Skeletal muscle tissue (tissue), 4 donors: ENCODE data around the gene BCL7B. TPM values are rescaled to one million over a fixed set of nuclear protein-coding genes. Genes with fewer than 3 reads are reported as not detected.

Experiments used
- H3K27ac ChIP-seq: one replicate; pipeline ENCODE4 v1.7.0; 2013; ENCODE audit warnings: mild to moderate bottlenecking, low read depth, low read length, inconsistent platforms
- H3K27me3 ChIP-seq, 3 donors: one replicate each; pipeline ENCODE4 v1.7.0; 2013; ENCODE audit warnings: low read length in 3 of 3; ENCODE audit not compliant: control insufficient read depth in 3 of 3, insufficient read depth in 3 of 3
- H3K36me3 ChIP-seq, 3 donors: one replicate each; pipeline ENCODE4 v1.7.0; 2013; ENCODE audit warnings: low read length in 3 of 3; ENCODE audit not compliant: control insufficient read depth in 3 of 3, insufficient read depth in 3 of 3
- H3K4me1 ChIP-seq, 3 donors: one replicate each; pipeline ENCODE4 v1.7.0; 2013; ENCODE audit warnings: low read length in 3 of 3, mild to moderate bottlenecking in 3 of 3; ENCODE audit not compliant: control insufficient read depth in 3 of 3, insufficient read depth in 3 of 3
- H3K4me3 ChIP-seq, 3 donors: one replicate each; pipeline ENCODE4 v1.7.0; 2013; ENCODE audit warnings: low read length in 3 of 3
- H3K9ac ChIP-seq, 3 donors: one replicate each; pipeline ENCODE4 v1.7.0; 2013; ENCODE audit warnings: low read length in 3 of 3, mild to moderate bottlenecking in 3 of 3, moderate library complexity in 2 of 3, low read depth in 1 of 3
- H3K9me3 ChIP-seq, 3 donors: one replicate each; pipeline ENCODE4 v1.7.0; 2013; ENCODE audit warnings: low read length in 3 of 3; ENCODE audit not compliant: control insufficient read depth in 3 of 3
- total RNA-seq: library from RNA; depleted of rRNA; stranded (reverse); fragments of >200 nt; gene quantifications from one replicate; pipeline ENCODE4 v1.2.3, GENCODE V29; 2014
- donor health status: Osteomylitis.

BCL7B gene
- total RNA-seq, result 6.8 TPM

- peak within 1 kb of the TSS; percentile 97 for H3K27ac ChIP-seq
- H3K27me3 ChIP-seq, result no peaks in the 10 kb centered on the region
- H3K4me3 ChIP-seq, result peak within 1 kb of the TSS; percentile 89 to 94 (median 90)
- H3K9me3 ChIP-seq, result no peaks in the 10 kb centered on the region
- H3K36me3 ChIP-seq, result peaks cover 3 to 8% (median 5%) of the 10 kb centered on the region in 3 donors
- peak within 1 kb of the TSS; percentile 88 to 96 (median 91) for H3K9ac ChIP-seq
- peaks cover 23 to 48% (median 35%) of the 10 kb centered on the region in 3 donors for H3K4me1 ChIP-seq
These were observed at the start of gene BCL7B for GRCh38 chr7:73557397-73558257. Gene BCL7B, minus strand, starts transcription at chr7:73557690. Its CDS starts 112 bp downstream, at chr7:73557578.

GRCh38 chr7:73605601-73606220 lies 48.2 kb upstream of the BCL7B start:
- peaks cover 0 to 21% (median 13%) of the 10 kb centered on the region in 3 donors for H3K4me1 ChIP-seq
- H3K27me3 ChIP-seq, result peaks cover 0 to 5% (median 5%) of the 10 kb centered on the region in 3 donors
- H3K36me3 ChIP-seq, result no peaks in the 10 kb centered on the region
- no peak overlapping the region for H3K9ac ChIP-seq
- no peaks in the 10 kb centered on the region for H3K9me3 ChIP-seq
- no peak overlapping the region for H3K27ac ChIP-seq
- H3K4me3 ChIP-seq, result no peak overlapping the region

- Histone ChIP-seq H3K27me3 (peaks cover 0 to 10% (median 5%) of the 10 kb centered on the region in 3 donors), H3K4me1 (peaks cover 0 to 13% (median 0%) of the 10 kb centered on the region in 3 donors), H3K9ac (no peak overlapping the region), H3K9me3 (no peaks in the 10 kb centered on the region), H3K27ac (no peak overlapping the region), H3K36me3 (no peaks in the 10 kb centered on the region), H3K4me3 (no peak overlapping the region)
These were observed 45.5 kb upstream of the BCL7B start for GRCh38 chr7:73602721-73603651.

- peaks cover 0 to 7% (median 5%) of the 10 kb centered on the region in 3 donors for H3K27me3 ChIP-seq
These were observed 42.4 kb upstream of the BCL7B start for GRCh38 chr7:73599916-73600315.

GRCh38 chr7:73599151-73599882 lies 41.8 kb upstream of the BCL7B start:
- Histone ChIP-seq H3K9ac (no peak overlapping the region), H3K27me3 (peaks cover 0 to 7% (median 5%) of the 10 kb centered on the region in 3 donors)

More at GRCh38 chr7:73599916-73600315, 42.4 kb upstream of the BCL7B start:
- Histone ChIP-seq H3K9ac (no peak overlapping the region), H3K4me1 (peaks cover 0 to 9% (median 0%) of the 10 kb centered on the region in 3 donors), H3K4me3 (no peak overlapping the region), H3K36me3 (peaks cover 0 to 12% (median 2%) of the 10 kb centered on the region in 3 donors), H3K27ac (no peak overlapping the region), H3K9me3 (no peaks in the 10 kb centered on the region)

GRCh38 chr7:73597978-73598782 lies 40.7 kb upstream of the BCL7B start:
- H3K4me3 ChIP-seq, result no peak overlapping the region
- H3K9ac ChIP-seq, result no peak overlapping the region
- H3K27me3 ChIP-seq, result peaks cover 0 to 5% (median 5%) of the 10 kb centered on the region in 3 donors
- H3K9me3 ChIP-seq, result no peaks in the 10 kb centered on the region
- H3K4me1 ChIP-seq, result peaks cover 0 to 9% (median 0%) of the 10 kb centered on the region in 3 donors
- peaks cover 0 to 12% (median 2%) of the 10 kb centered on the region in 3 donors for H3K36me3 ChIP-seq
- no peak overlapping the region for H3K27ac ChIP-seq

More at GRCh38 chr7:73599151-73599882, 41.8 kb upstream of the BCL7B start:
- peaks cover 0 to 12% (median 2%) of the 10 kb centered on the region in 3 donors for H3K36me3 ChIP-seq
- no peak overlapping the region for H3K4me3 ChIP-seq
- peaks cover 0 to 9% (median 0%) of the 10 kb centered on the region in 3 donors for H3K4me1 ChIP-seq
- H3K27ac ChIP-seq, result no peak overlapping the region
- H3K9me3 ChIP-seq, result no peaks in the 10 kb centered on the region

- Histone ChIP-seq H3K9ac (no peak overlapping the region), H3K4me3 (no peak overlapping the region), H3K4me1 (peaks cover 0 to 5% (median 0%) of the 10 kb centered on the region in 3 donors), H3K27ac (no peak overlapping the region), H3K36me3 (peaks cover 0 to 12% (median 2%) of the 10 kb centered on the region in 3 donors), H3K9me3 (no peaks in the 10 kb centered on the region), H3K27me3 (peaks cover 0 to 5% (median 0%) of the 10 kb centered on the region in 3 donors)
These were observed 38.9 kb upstream of the BCL7B start for GRCh38 chr7:73596191-73597065.

- Histone ChIP-seq H3K27ac (no peak overlapping the region), H3K9ac (no peak overlapping the region), H3K36me3 (peaks cover 0 to 12% (median 2%) of the 10 kb centered on the region in 3 donors), H3K4me3 (no peak overlapping the region), H3K4me1 (no peaks in the 10 kb centered on the region), H3K27me3 (peaks cover 0 to 5% (median 0%) of the 10 kb centered on the region in 3 donors), H3K9me3 (no peaks in the 10 kb centered on the region)
These were observed 37.9 kb upstream of the BCL7B start for GRCh38 chr7:73595358-73595757.
